GM11168 (cell line): ENCODE data around the gene CCNF.

Experiments
- in situ Hi-C: fragments of 300-500 bp; cut with MboI; formaldehyde crosslinking; loops from one replicate; pipeline ENCODE4 v1.12.0; 2022; ENCODE audit warnings: low sequenced_read_pairs; ENCODE audit not compliant: unreplicated experiment

CCNF gene

DNA sequence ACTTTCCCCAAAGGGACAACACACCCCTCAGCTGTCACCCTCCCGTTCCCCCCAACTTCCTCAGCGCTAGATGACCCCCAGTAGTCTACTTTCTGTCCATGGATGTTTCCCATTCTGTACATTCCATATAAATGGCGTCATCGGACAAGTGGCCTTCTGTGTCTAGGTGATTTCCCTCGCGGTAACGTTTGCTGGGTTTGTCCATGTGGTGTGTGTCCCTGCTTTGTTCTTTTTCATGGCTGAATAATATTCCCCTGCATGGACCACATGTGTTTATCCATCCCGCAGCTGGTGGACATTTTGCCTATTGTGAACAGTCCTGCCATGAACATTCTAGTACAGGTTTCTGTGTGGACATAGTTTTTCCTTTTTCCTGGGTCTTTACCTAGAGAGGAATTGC lies 23.4 kb downstream of the CCNF start:
- in situ Hi-C loops, result no loop called here

GRCh38 chr16:2455081-2455845 lies 26.0 kb downstream of the CCNF start:
- in situ Hi-C loops, result no loop called here

DNA sequence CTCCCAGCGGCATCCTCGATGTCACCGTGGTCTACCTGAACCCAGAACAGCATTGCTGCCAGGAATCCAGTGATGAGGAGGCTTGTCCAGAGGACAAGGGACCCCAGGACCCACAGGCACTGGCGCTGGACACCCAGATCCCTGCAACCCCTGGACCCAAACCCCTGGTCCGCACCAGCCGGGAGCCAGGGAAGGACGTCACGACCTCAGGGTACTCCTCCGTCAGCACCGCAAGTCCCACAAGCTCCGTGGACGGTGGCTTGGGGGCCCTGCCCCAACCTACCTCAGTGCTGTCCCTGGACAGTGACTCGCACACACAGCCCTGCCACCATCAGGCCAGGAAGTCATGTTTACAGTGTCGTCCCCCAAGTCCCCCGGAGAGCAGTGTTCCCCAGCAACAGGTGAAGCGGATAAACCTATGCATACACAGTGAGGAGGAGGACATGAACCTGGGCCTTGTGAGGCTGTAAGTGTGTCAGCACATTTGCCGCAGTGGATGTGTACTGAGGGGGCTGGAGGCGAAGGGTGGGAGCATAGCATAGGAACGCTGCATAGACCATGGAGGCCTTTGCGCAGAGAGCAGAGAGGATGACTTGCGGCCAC lies 27.4 kb downstream of the CCNF start:
- in situ Hi-C loops, result no loop called here

GRCh38 chr16:2457267-2457666 lies 28.0 kb downstream of the CCNF start:
- in situ Hi-C loops, result no loop called here

GRCh38 chr16:2457946-2458345 lies 28.7 kb downstream of the CCNF start:
- in situ Hi-C loops, result no loop called here

GRCh38 chr16:2458887-2459646 lies 29.8 kb downstream of the CCNF start:
- in situ Hi-C loops, result no loop called here

- in situ Hi-C loops, result no loop called here
These were observed 30.6 kb downstream of the CCNF start, which contains the start of gene TEDC2 for GRCh38 chr16:2459647-2460390. Gene TEDC2 (plus strand): TSS chr16:2460109. CDS start chr16:2460145, 36 bp downstream.

DNA sequence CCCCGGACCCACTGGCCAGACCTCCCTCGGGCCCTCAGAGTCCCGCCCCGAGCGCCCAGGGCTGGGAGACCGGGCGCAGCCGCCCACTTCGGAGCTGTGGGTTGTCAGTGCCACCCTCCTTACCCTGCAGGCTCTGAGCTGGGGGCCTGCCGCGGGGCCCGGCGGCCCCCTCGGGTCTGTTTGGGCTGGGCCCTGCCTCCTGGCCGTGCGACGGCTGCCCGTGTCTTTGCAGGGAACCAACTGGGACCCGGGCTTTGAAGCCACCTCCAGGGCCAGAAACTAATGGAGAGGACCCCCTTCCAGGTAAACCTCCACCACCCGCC lies 31.1 kb downstream of the CCNF start:
- in situ Hi-C loops, result no loop called here

DNA sequence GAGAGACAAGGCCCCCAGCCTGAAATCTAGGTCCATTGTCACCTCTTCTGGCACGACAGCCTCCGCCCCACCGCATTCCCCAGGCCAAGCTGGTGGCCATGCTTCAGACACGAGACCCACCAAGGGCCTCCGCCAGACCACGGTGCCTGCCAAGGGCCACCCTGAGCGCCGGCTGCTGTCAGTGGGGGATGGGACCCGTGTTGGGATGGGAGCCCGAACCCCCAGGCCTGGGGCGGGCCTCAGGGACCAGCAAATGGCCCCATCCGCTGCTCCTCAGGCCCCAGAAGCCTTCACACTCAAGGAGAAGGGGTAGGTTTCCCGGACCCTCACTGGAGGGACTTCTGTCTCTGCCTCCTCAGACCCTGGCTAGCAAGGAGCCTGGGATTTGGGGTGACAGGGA lies 31.7 kb downstream of the CCNF start:
- in situ Hi-C loops, result no loop called here

GRCh38 chr16:2462031-2462866 lies 33.0 kb downstream of the CCNF start:
- in situ Hi-C loops, result no loop called here

- in situ Hi-C loops, result no loop called here
These were observed 35.1 kb downstream of the CCNF start for GRCh38 chr16:2464333-2464732.

DNA sequence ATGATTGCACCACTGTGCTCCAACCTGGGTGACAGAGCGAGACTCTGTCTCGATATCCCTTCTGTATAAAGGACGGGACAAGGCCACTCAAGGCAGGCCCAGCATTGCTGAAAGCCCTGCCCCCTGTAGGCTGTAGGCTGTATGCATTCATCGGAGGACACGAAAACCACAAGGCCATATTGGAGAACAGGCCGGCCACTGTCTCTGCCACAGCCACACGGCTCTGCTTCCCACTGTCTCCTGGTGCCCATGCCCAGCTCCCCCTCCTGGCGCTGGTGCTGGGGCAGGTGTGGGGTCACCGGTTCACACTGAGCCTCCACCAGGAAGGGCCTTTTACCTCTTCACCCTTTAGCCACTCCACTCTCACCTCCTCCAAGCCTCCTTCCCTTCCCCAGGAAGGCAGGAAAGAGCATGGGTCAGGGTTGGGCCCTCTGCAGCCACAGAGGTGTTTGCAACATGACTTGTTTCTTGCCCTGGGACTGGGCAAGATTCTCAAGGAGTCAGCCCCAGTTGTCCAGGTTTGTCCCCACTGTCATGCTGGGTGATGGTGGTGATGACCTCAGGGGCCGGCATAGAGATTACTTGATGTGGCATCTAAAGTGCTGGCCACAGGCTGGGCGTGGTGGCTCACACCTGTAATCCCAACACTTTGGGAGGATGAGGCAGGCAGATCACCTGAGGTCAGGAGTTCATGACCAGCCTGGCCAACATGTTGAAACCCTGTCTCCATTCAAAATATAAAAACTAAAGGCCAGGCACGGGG lies 36.6 kb downstream of the CCNF start:
- in situ Hi-C loops, result no loop called here

GRCh38 chr16:2466667-2467527 lies 37.6 kb downstream of the CCNF start:
- in situ Hi-C loops, result no loop called here

DNA sequence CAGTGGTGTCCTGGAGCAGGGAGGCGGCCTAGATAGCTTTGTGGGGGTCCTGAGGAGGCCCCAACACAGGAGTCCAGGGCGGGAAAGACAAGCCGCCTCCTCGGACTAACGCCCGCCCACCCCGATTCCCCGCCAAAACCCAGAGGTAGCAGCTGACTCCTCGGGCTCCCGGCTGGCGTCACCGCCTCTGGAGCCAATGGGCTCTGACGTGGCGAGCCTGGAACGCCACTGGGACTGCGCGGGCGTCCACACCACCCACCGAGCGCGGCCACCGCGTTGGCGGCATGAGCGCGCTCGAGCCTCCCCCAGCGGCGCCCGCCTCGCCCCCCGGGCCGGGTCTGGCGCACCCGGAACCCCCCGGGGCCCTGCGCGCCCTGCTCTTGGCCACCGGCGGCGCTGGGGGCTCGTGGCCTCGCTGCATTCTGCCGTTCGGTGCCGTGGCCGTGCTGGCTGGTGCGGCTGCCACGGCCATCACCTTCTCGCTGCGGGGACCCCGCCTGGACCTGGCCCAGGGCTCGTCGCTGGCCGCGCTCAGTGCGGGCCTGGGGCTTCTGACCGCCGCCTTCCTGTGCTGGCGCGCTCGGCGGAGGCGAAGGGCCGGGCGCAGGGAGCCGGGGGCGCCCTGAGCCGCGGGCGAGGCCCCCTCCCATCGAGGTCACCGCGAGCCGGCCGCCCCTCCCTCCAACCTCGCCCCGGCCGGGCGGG lies 38.4 kb downstream of the CCNF start:
- in situ Hi-C loops, result no loop called here

GRCh38 chr16:2468233-2468724 lies 39.0 kb downstream of the CCNF start:
- in situ Hi-C loops, result no loop called here

GRCh38 chr16:2468725-2469398 lies 39.6 kb downstream of the CCNF start:
- in situ Hi-C loops, result no loop called here
